Breast epithelium (tissue), 4 donors: Measurements from ENCODE around the gene FSTL1. TPM values are rescaled to one million over a fixed set of nuclear protein-coding genes. Genes with fewer than 3 reads are reported as not detected.

Source experiments
- DNase-seq, 2 donors: peaks; one replicate each; pipeline ENCODE4 v3.0.0-alpha.2; 2019; ENCODE audit warnings: low spot score in 2 of 2
- H3K27ac ChIP-seq, 2 donors: fragments of 200-600 bp; sonication (generic) in 1 of 2; one replicate each; pipeline ENCODE4 v1.5.1; 2016 to 2019; ENCODE audit warnings: mild to moderate bottlenecking in 1 of 2
- H3K27me3 ChIP-seq, 2 donors: fragments of 200-600 bp; sonication (generic) in 1 of 2; one replicate each; pipeline versions ENCODE4 v1.5.1 to v1.6.0; 2017 to 2019; ENCODE audit warnings: control low read depth in 1 of 2, mild to moderate bottlenecking in 1 of 2
- H3K36me3 ChIP-seq: fragments of 200-600 bp; one replicate; pipeline ENCODE4 v1.5.1; 2019
- H3K4me1 ChIP-seq, 2 donors: fragments of 200-600 bp; sonication (generic); one replicate each; pipeline ENCODE4 v1.5.1; 2016 to 2019; ENCODE audit warnings: control low read depth in 1 of 2
- H3K4me3 ChIP-seq, 3 donors: fragments of 200-600 bp; sonication (generic); 1 replicate in 2 of 3; 2 replicates in 1 of 3; pipeline ENCODE4 v1.5.1; 2016 to 2019; ENCODE audit warnings: mild to moderate bottlenecking in 3 of 3, moderate library complexity in 2 of 3
- H3K9me3 ChIP-seq, 2 donors: fragments of 200-600 bp; sonication (generic) in 1 of 2; one replicate each; pipeline ENCODE4 v1.5.1; 2016 to 2019; ENCODE audit warnings: control low read depth in 1 of 2
- POLR2A ChIP-seq: fragments of 450-650 bp; IDR thresholded peaks from one replicate; pipeline ENCODE4 v1.6.1; 2016; ENCODE audit warnings: antibody characterized with exemption, mild to moderate bottlenecking, moderate library complexity
- POLR2AphosphoS5 ChIP-seq, 3 donors: sonication (generic); formaldehyde crosslinking; IDR thresholded peaks; one replicate each; pipeline ENCODE4 v1.6.1; 2017; ENCODE audit warnings: antibody characterized with exemption in 3 of 3
- intact Hi-C: fragments of 100-400 bp; cut with DNase I; formaldehyde crosslinking; loops from one replicate; pipeline ENCODE4 v1.15.1; 2023; ENCODE audit warnings: low total_unique reads
- total RNA-seq, 3 donors: library from RNA; depleted of rRNA; stranded (reverse); fragments of >200 nt; gene quantifications; one replicate each; pipeline ENCODE4 v1.1.0, GENCODE V29; 2016
- TF ChIP-seq, protein P1 (sequence below), 3 donors: fragments of 450-650 bp; IDR thresholded peaks; one replicate each; pipeline ENCODE4 v1.5.1; 2016 to 2017; ENCODE audit warnings: antibody characterized with exemption in 3 of 3, mild to moderate bottlenecking in 3 of 3, moderate library complexity in 3 of 3

FSTL1 gene
- total RNA-seq, 3 donors from 2014 or later: 225 to 1,263 (median 355) TPM

DNA sequence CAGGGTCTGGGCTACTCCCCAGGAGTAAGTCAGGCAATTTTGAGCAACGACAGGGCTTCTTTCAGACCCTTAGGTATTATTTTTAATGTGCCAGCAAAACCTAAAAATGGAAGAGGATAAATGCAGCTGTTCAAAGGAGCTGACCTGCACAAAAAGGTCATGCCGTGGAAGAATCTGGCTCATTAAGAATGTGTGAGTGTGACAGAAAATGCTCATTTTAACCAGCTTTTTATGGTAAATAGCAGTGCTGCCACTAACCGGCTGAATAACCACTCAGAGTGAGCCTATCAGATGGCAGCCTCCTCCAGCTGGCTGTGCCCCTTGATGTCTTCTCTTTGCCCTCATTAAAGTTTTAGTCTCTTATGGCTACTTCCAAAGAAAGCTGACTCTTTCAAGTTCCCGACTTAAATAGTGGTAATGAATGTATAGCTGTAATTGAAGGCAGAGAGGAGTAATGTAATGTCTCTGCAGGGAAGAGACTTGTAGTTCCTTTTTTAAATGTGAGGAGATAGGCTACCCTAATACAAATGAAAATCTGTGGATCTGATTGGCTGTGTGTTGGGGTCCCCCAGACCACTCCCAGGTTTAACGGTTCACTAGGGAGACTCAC is 9.5 kb upstream of the FSTL1 start:
- H3K4me1 ChIP-seq: no peaks in the 10 kb centered on the region
- TF ChIP-seq POLR2A: no peak
- TF ChIP-seq, protein P1, sequence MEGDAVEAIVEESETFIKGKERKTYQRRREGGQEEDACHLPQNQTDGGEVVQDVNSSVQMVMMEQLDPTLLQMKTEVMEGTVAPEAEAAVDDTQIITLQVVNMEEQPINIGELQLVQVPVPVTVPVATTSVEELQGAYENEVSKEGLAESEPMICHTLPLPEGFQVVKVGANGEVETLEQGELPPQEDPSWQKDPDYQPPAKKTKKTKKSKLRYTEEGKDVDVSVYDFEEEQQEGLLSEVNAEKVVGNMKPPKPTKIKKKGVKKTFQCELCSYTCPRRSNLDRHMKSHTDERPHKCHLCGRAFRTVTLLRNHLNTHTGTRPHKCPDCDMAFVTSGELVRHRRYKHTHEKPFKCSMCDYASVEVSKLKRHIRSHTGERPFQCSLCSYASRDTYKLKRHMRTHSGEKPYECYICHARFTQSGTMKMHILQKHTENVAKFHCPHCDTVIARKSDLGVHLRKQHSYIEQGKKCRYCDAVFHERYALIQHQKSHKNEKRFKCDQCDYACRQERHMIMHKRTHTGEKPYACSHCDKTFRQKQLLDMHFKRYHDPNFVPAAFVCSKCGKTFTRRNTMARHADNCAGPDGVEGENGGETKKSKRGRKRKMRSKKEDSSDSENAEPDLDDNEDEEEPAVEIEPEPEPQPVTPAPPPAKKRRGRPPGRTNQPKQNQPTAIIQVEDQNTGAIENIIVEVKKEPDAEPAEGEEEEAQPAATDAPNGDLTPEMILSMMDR (IDR thresholded peaks at IDR 0.05): no peak
- TF ChIP-seq POLR2AphosphoS5 (IDR thresholded peaks at IDR 0.05): no peak
- DNase-seq: no peak
- no peak overlapping the region for H3K27ac ChIP-seq
- no peaks in the 10 kb centered on the region for H3K9me3 ChIP-seq
- no peak overlapping the region for H3K4me3 ChIP-seq
- intact Hi-C loops: no loop called here
- no peaks in the 10 kb centered on the region for H3K36me3 ChIP-seq
- no peaks in the 10 kb centered on the region for H3K27me3 ChIP-seq

DNA sequence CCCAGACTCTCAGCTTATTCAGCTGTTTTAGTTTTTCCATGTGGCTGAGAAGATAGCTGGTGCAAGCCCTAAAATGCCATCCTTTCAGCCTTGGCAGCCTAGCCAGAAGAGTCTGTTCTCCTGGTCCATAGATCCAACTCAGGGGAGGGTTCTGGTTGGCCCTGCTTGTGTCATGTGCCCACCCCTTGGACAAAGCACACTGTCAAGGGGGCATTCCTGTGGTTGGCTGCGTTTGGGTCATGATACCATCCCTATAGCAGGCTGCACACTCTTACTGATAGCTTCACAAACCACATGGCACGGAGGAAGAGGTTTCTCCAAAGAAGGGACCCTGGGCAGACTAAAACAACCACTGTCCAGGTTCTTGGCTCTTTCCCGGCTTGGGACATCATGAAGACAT is 8.4 kb upstream of the FSTL1 start:
- no peaks in the 10 kb centered on the region for H3K4me1 ChIP-seq
- H3K4me3 ChIP-seq: no peak overlapping the region
- no peaks in the 10 kb centered on the region for H3K9me3 ChIP-seq
- DNase-seq: no peak
- no peaks in the 10 kb centered on the region for H3K27me3 ChIP-seq
- no peak for TF ChIP-seq POLR2AphosphoS5 (IDR thresholded peaks at IDR 0.05)
- TF ChIP-seq POLR2A: no peak
- TF ChIP-seq, protein P1 (IDR thresholded peaks at IDR 0.05): no peak
- no peaks in the 10 kb centered on the region for H3K36me3 ChIP-seq
- H3K27ac ChIP-seq: no peak overlapping the region
- intact Hi-C loops: no loop called here

DNA sequence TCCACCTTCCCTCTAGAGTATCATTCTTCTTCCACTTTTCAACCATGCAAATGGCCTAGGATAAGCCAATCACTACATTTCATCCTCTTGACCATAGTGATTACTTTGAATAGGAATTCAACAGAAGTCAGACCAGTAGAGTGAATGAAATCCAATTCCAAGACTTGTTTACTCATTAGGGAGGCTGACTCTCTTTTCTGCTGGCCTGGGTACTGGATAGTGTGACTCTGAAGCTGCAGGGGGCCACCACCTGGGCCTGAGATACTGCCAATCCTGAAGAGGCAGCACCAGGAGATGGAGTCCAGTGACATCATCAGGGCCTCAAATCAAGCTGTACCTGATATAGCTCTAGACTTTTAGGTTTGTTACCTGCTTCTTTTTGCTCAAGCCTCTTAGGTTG is 7.0 kb upstream of the FSTL1 start:
- no peak for DNase-seq
- Histone ChIP-seq H3K9me3 (no peaks in the 10 kb centered on the region), H3K36me3 (no peaks in the 10 kb centered on the region), H3K4me1 (no peaks in the 10 kb centered on the region), H3K27ac (no peak overlapping the region), H3K4me3 (no peak overlapping the region), H3K27me3 (no peaks in the 10 kb centered on the region)
- no peak for TF ChIP-seq POLR2AphosphoS5 (IDR thresholded peaks at IDR 0.05)
- TF ChIP-seq, protein P1 (IDR thresholded peaks at IDR 0.05): no peak
- no peak for TF ChIP-seq POLR2A
- intact Hi-C loops: no loop called here

DNA sequence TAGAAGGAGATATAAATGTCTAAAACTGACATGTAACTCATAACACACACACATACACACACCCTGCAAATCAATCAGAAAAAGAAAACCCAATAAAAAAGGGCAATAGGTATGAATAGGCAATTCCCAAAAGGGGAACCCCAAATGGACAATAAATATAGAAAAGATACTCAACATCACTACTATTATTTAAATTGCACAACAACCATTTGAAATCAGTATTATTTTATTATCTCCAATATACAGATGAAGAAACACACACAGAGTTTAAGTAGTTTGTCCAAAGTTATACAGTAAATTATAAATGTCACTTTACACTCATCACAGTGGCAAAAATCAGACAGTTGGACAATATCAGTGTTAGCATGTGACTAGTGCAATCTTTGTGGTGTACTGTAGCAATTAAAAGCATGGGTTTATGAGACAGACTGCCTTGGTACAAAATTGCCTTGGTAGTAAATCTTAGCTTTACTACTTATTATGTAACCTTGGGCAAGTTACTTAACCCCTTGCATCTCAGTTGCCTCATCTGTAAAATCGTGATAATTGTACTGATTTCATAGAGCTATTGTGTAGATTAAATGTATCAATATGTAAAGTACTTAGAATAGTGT is 3.4 kb upstream of the FSTL1 start:
- DNase-seq: no peak
- Histone ChIP-seq H3K27me3 (peaks cover 0 to 2% of the 10 kb centered on the region in 2 donors), H3K36me3 (no peaks in the 10 kb centered on the region), H3K9me3 (no peaks in the 10 kb centered on the region), H3K4me3 (no peak overlapping the region), H3K27ac (no peak overlapping the region), H3K4me1 (peaks cover 0 to under 1% of the 10 kb centered on the region in 2 donors)
- intact Hi-C loops: no loop called here
- no peak for TF ChIP-seq POLR2AphosphoS5 (IDR thresholded peaks at IDR 0.05)
- no peak for TF ChIP-seq POLR2A
- TF ChIP-seq, protein P1 (IDR thresholded peaks at IDR 0.05): no peak

DNA sequence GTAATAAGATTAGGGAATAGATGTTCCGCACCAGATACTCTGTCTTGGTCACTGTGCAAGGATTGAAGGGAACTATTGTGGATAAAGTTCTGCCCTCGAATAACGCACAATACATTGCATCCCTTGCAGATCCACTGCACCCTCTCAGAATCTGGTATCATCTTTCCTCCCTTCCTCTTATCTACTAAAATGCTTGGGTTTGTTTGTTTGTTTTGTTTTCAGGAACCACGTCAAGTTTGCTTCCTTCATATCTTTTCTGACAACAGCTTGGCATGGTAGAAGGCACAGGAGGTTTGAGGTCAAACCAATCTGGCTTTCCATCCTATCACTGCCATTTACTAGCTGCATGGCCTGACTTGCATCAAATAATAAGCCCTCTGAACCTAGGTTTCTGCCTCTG is 2.0 kb upstream of the FSTL1 start:
- Histone ChIP-seq H3K4me3 (no peak overlapping the region), H3K27me3 (peaks cover 0 to 2% of the 10 kb centered on the region in 2 donors), H3K36me3 (no peaks in the 10 kb centered on the region), H3K27ac (no peak overlapping the region), H3K4me1 (peaks cover 0 to 4% of the 10 kb centered on the region in 2 donors), H3K9me3 (no peaks in the 10 kb centered on the region)
- intact Hi-C loops: no loop called here
- DNase-seq: no peak
- TF ChIP-seq, protein P1 (IDR thresholded peaks at IDR 0.05): no peak
- TF ChIP-seq POLR2A: no peak
- TF ChIP-seq POLR2AphosphoS5 (IDR thresholded peaks at IDR 0.05): no peak
